Endothelial cell of umbilical vein (primary cell): Measurements from ENCODE around the gene PRPF19. TPM values are rescaled to one million over a fixed set of nuclear protein-coding genes. Genes with fewer than 3 reads are reported as not detected.

Source experiments
- BruUV-seq: library from RNA; stranded (reverse); fragments of 400-500 nt; replicated peaks from 2 replicates; lab custom pipeline; 2021; lab: Mats Ljungman, UMichigan
- CTCF ChIA-PET: fragments of 300-600, 350-600 bp; sonication (Branson Sonifier 250); formaldehyde crosslinking; loops from one replicate; lab custom pipeline; 2021; ENCODE audit warnings: antibody characterized with exemption, inconsistent platforms; lab: Charles Lee
- POLR2A ChIA-PET: fragments of 300-600, 350-600 bp; sonication (Branson Sonifier 250); formaldehyde crosslinking; loops from one replicate; lab custom pipeline; 2021; ENCODE audit warnings: antibody characterized with exemption, inconsistent platforms; lab: Charles Lee
- DNase-seq: peaks from one replicate; pipeline ENCODE4 v3.0.0-alpha.2; 2011; ENCODE audit warnings: low read depth, low spot score
- FAIRE-seq: peaks from 2 replicates; lab custom pipeline; 2011; peaks lifted over from hg19 to GRCh38; lab: Jason Lieb, UNC
- H2AFZ ChIP-seq: 2 replicates; pipeline ENCODE4 v1.6.0; 2012; ENCODE audit warnings: low read depth, low read length, control low read depth, inconsistent platforms
- H3K27ac ChIP-seq: 2 replicates; pipeline ENCODE4 v1.5.1; 2011; ENCODE audit warnings: low read depth, mild to moderate bottlenecking, control low read depth, low read length, moderate library complexity; ENCODE audit not compliant: insufficient read depth
- H3K27me3 ChIP-seq, 2 experiments: 2 replicates each; pipeline versions ENCODE4 v1.6.0 to v1.6.1; 2011; ENCODE audit warnings: low read length in 2 of 2, mixed read lengths in 1 of 2; ENCODE audit not compliant: control insufficient read depth in 2 of 2, insufficient read depth in 2 of 2
- H3K36me3 ChIP-seq, 2 experiments: 2 replicates in 1 of 2; 3 replicates in 1 of 2; pipeline ENCODE4 v1.5.1; 2011; ENCODE audit warnings: low read length in 2 of 2, mild to moderate bottlenecking in 1 of 2, moderate library complexity in 1 of 2; ENCODE audit not compliant: control insufficient read depth in 2 of 2, insufficient read depth in 2 of 2; ENCODE audit errors: extremely low read depth in 1 of 2
- H3K4me1 ChIP-seq: 3 replicates; pipeline ENCODE4 v1.5.1; 2011; ENCODE audit warnings: mild to moderate bottlenecking, low read length; ENCODE audit not compliant: control insufficient read depth, insufficient read depth; ENCODE audit errors: extremely low read depth
- H3K4me2 ChIP-seq: 2 replicates; pipeline ENCODE4 v1.6.1; 2011; ENCODE audit warnings: low read length, control low read depth, mixed read lengths; ENCODE audit not compliant: insufficient read depth
- H3K4me3 ChIP-seq, 3 experiments: fragments of 200-600 bp in 1 of 3; sonication (generic), shearing (Covaris generic) in 1 of 3; replicated peaks in 1 of 3; 2 replicates each; pipeline ENCODE4 v1.5.1; 2011 to 2016; ENCODE audit warnings: control low read depth in 3 of 3, low read length in 3 of 3, mild to moderate bottlenecking in 2 of 3, inconsistent platforms in 1 of 3, low read depth in 1 of 3, moderate library complexity in 1 of 3; ENCODE audit not compliant: insufficient read depth in 1 of 3
- H3K79me2 ChIP-seq: 2 replicates; pipeline ENCODE4 v1.6.0; 2012; ENCODE audit warnings: low read length, inconsistent platforms; ENCODE audit not compliant: control insufficient read depth, insufficient read depth
- H3K9ac ChIP-seq: replicated peaks from 2 replicates; pipeline ENCODE3; 2011; ENCODE audit warnings: low read length, control low read depth; ENCODE audit not compliant: insufficient read depth; ENCODE audit errors: extremely low read depth
- H3K9me1 ChIP-seq: replicated peaks from 3 replicates; pipeline ENCODE4 v1.6.0; 2011; ENCODE audit warnings: mild to moderate bottlenecking, low read length; ENCODE audit not compliant: control insufficient read depth, insufficient read depth; ENCODE audit errors: extremely low read depth
- H3K9me3 ChIP-seq: replicated peaks from 2 replicates; pipeline ENCODE4 v1.5.1; 2012; ENCODE audit warnings: low read length, inconsistent platforms; ENCODE audit not compliant: control insufficient read depth, insufficient read depth
- H4K20me1 ChIP-seq: replicated peaks from 2 replicates; pipeline ENCODE3; 2011; ENCODE audit warnings: mild to moderate bottlenecking, low read length; ENCODE audit not compliant: control insufficient read depth, insufficient read depth; ENCODE audit errors: extremely low read depth
- CTCF ChIP-seq, 2 donors: IDR thresholded peaks; 1 replicate in 1 of 2; 2 replicates in 1 of 2; pipeline ENCODE4 v1.5.1; 2011; ENCODE audit warnings: low read length in 2 of 2, mild to moderate bottlenecking in 2 of 2, moderate library complexity in 2 of 2, control low read depth in 1 of 2, inconsistent platforms in 1 of 2, low read depth in 1 of 2; ENCODE audit not compliant: insufficient read depth in 1 of 2; ENCODE audit errors: extremely low read depth in 1 of 2
- EZH2 ChIP-seq: IDR thresholded peaks from 2 replicates; pipeline ENCODE4 v1.6.1; 2012; ENCODE audit warnings: borderline replicate concordance, low read depth, mild to moderate bottlenecking, moderate library complexity, low read length, inconsistent platforms; ENCODE audit not compliant: severe bottlenecking
- FOS ChIP-seq: IDR thresholded peaks from 2 replicates; pipeline ENCODE4 v1.6.1; 2011; ENCODE audit warnings: mild to moderate bottlenecking, low read length, moderate library complexity, borderline replicate concordance; ENCODE audit not compliant: insufficient read depth
- GATA2 ChIP-seq: IDR thresholded peaks from 2 replicates; pipeline ENCODE4 v1.7.0; 2011; ENCODE audit warnings: low read depth, mild to moderate bottlenecking, moderate library complexity, mixed read lengths, low read length; ENCODE audit not compliant: insufficient read length, insufficient read depth
- JUN ChIP-seq: IDR thresholded peaks from 2 replicates; pipeline ENCODE4 v1.6.1; 2011; ENCODE audit warnings: borderline replicate concordance, low read depth; ENCODE audit not compliant: insufficient read length, insufficient read depth
- MAX ChIP-seq: IDR thresholded peaks from 2 replicates; pipeline ENCODE4 v1.6.1; 2011; ENCODE audit not compliant: insufficient read depth, insufficient read length
- MYC ChIP-seq: IDR thresholded peaks from one replicate; pipeline ENCODE4 v1.6.1; 2011; ENCODE audit warnings: mild to moderate bottlenecking, low read depth, low read length
- POLR2A ChIP-seq: IDR thresholded peaks from 2 replicates; pipeline ENCODE4 v1.6.1; 2012; ENCODE audit warnings: low read depth, mild to moderate bottlenecking, control low read depth, low read length
- POLR2AphosphoS5 ChIP-seq: IDR thresholded peaks from 2 replicates; pipeline ENCODE4 v1.6.1; 2012; ENCODE audit warnings: low read depth, mild to moderate bottlenecking, control low read depth, low read length, moderate library complexity; ENCODE audit not compliant: insufficient read depth
- dilution Hi-C: fragments of 300-500 bp; cut with MboI; formaldehyde crosslinking; loops from one replicate; pipeline ENCODE4 v1.15.0; 2019; ENCODE audit warnings: low sequenced_read_pairs; ENCODE audit not compliant: extremely low pct_ligation_motif_present
- intact Hi-C: fragments of 100-400 bp; cut with micrococcal nuclease; formaldehyde crosslinking; loops from one replicate; pipeline ENCODE4 v1.10.0; 2022
- polyA plus RNA-seq, 4 experiments: library from polyadenylated mRNA; depleted of rRNA in 3 of 4; stranded (reverse) in 3 of 4; unstranded in 1 of 4; fragments of >200 nt; gene quantifications; 2 replicates each; pipeline versions ENCODE4 v1.2.1 to v1.2.3, GENCODE V29; 2011 to 2012; ENCODE audit warnings: missing spikeins in 1 of 4
- total RNA-seq: library from RNA; stranded (reverse); gene quantifications from 2 replicates; pipeline ENCODE4 v1.2.3, GENCODE V29; 2021

PRPF19 gene
- total and polyA plus RNA-seq, 2 donors (not counting 3 experiments of a cell fraction or from before 2014, with no cell fraction given): 97.1 to 126 TPM

GRCh38 chr11:60939855-60940254 is 33.5 kb upstream of the PRPF19 start:
- Histone ChIP-seq H3K9me3 (no peaks in the 10 kb centered on the region), H3K27me3 (no peaks in the 10 kb centered on the region), H3K9me1 (no peaks in the 10 kb centered on the region), H3K36me3 (peaks cover 0 to 6% of the 10 kb centered on the region in 2 experiments), H2AFZ (no peak overlapping the region), H3K27ac (no peak overlapping the region), H3K79me2 (no peaks in the 10 kb centered on the region), H4K20me1 (no peaks in the 10 kb centered on the region), H3K4me2 (no peak overlapping the region), H3K9ac (no peak overlapping the region), H3K4me1 (peaks cover 8% of the 10 kb centered on the region), H3K4me3 (no peak overlapping the region)
- BruUV-seq: no TSS peak
- TF ChIP-seq GATA2 (no peak), CTCF (IDR thresholded peaks at IDR 0.05; ENCODE audit: extremely low read depth in 1 of 2, insufficient read depth in 1 of 2, low read depth in 1 of 2, low read length in 2 of 2) (no peak), POLR2AphosphoS5 (no peak)
- POLR2A ChIA-PET: interaction anchor here (0.6 kb wide), 2 partner anchors 14 to 111 kb away, joined by 3 to 5 read pairs; no protein-coding TSS in a partner anchor
- intact Hi-C loops (no loop called here), dilution Hi-C loops (no loop called here)
- FAIRE-seq (no peak), DNase-seq (no peak)
- CTCF ChIA-PET: interaction anchor here (0.8 to 2.7 kb wide), 9 partner anchors 12 to 164 kb away, joined by 3 to 10 read pairs (median 4); no protein-coding TSS in a partner anchor

GRCh38 chr11:60939301-60939700 is 32.9 kb upstream of the PRPF19 start:
- dilution Hi-C loops: no loop called here
- Histone ChIP-seq H3K4me2 (no peak overlapping the region), H3K4me3 (no peak overlapping the region), H3K79me2 (no peaks in the 10 kb centered on the region), H3K36me3 (peaks cover 0 to 7% of the 10 kb centered on the region in 2 experiments), H3K4me1 (peaks cover 8% of the 10 kb centered on the region), H3K27ac (no peak overlapping the region), H3K9me3 (no peaks in the 10 kb centered on the region), H2AFZ (no peak overlapping the region), H3K9me1 (no peaks in the 10 kb centered on the region), H3K9ac (no peak overlapping the region), H3K27me3 (no peaks in the 10 kb centered on the region), H4K20me1 (no peaks in the 10 kb centered on the region)
- FAIRE-seq (no peak), DNase-seq (no peak)
- no TSS peak for BruUV-seq
- intact Hi-C loops: no loop called here
- ChIA-PET POLR2A (no interaction called here), CTCF (interaction anchor here (1.1 to 2.7 kb wide), 4 partner anchors 14 to 108 kb away, joined by 4 to 10 read pairs (median 8); no protein-coding TSS in a partner anchor)
- TF ChIP-seq POLR2A (no peak), FOS (no peak), EZH2 (no peak), CTCF (IDR thresholded peaks at IDR 0.05; ENCODE audit: extremely low read depth in 1 of 2, insufficient read depth in 1 of 2, low read depth in 1 of 2, low read length in 2 of 2) (no peak), JUN (no peak), POLR2AphosphoS5 (no peak), GATA2 (no peak), MAX (no peak), MYC (no peak)
